ENCODE data around the gene UHRF1. TPM values are rescaled to one million over a fixed set of nuclear protein-coding genes. Genes with fewer than 3 reads are reported as not detected.

UHRF1 gene
- total and polyA plus RNA-seq, 2 of the 13 experiments (the other 11 are each of a cell fraction or from before 2014, with no cell fraction given): 6.8 to 78.4 TPM

- TF ChIP-seq HIC2 (CRISPR knock-in tag; IDR thresholded peaks at IDR 0.05; ENCODE audit: low read depth) (peak; percentile 60; the same call in 1 of the 2 replicates), ZBTB2 (CRISPR knock-in tag; IDR thresholded peaks at IDR 0.05; ENCODE audit: low read depth) (0 out of 2 replicates have a peak, but pooled peaks have one; percentile 35), ZNF460 (CRISPR knock-in tag; IDR thresholded peaks at IDR 0.05; ENCODE audit: borderline replicate concordance) (no peak), CREM (IDR thresholded peaks at IDR 0.05) (0 out of 2 replicates have a peak, but pooled peaks have one; percentile 28), CREM (CRISPR knock-in tag; IDR thresholded peaks at IDR 0.05) (no peak), PHF21A (CRISPR knock-in tag; IDR thresholded peaks at IDR 0.05) (0 out of 2 replicates have a peak, but pooled peaks have one; percentile 6), ZNF691 (CRISPR knock-in tag; IDR thresholded peaks at IDR 0.05; ENCODE audit: borderline replicate concordance, low read depth) (no peak), KLF11 (CRISPR knock-in tag; IDR thresholded peaks at IDR 0.05) (no peak), SPEN (CRISPR knock-in tag; IDR thresholded peaks at IDR 0.05; ENCODE audit: low read depth) (peak; percentile 70), ZFX (CRISPR knock-in tag; IDR thresholded peaks at IDR 0.05; ENCODE audit: low read depth) (peak; percentile 63; the same call in 1 of the 2 replicates), NCOA5 (CRISPR knock-in tag; IDR thresholded peaks at IDR 0.05) (no peak), SIX1 (CRISPR knock-in tag; IDR thresholded peaks at IDR 0.05; ENCODE audit: borderline replicate concordance) (no peak), ZC3H4 (CRISPR knock-in tag; IDR thresholded peaks at IDR 0.05; ENCODE audit: borderline replicate concordance) (peak; percentile 29; the same call in 1 of the 2 replicates), NR2F2 (IDR thresholded peaks at IDR 0.05; ENCODE audit: borderline replicate concordance, low read depth) (0 out of 2 replicates have a peak, but pooled peaks have one; percentile 12), RCOR2 (CRISPR knock-in tag; IDR thresholded peaks at IDR 0.05) (0 out of 2 replicates have a peak, but pooled peaks have one; percentile 29), ZNF326 (CRISPR knock-in tag; IDR thresholded peaks at IDR 0.05; ENCODE audit: borderline replicate concordance) (no peak), ZNF549 (CRISPR knock-in tag; IDR thresholded peaks at IDR 0.05) (no peak), RNF2 (conservative IDR thresholded peaks at IDR 0.05; ENCODE audit: low read depth) (peak; percentile 6; the same call in 1 of the 2 replicates), SALL2 (CRISPR knock-in tag; IDR thresholded peaks at IDR 0.05) (no peak), ZNF337 (CRISPR knock-in tag; IDR thresholded peaks at IDR 0.05; ENCODE audit: borderline replicate concordance, low read depth) (no peak), ZNF264 (CRISPR knock-in tag; IDR thresholded peaks at IDR 0.05) (no peak)
- TF ChIP-seq, protein P1, sequence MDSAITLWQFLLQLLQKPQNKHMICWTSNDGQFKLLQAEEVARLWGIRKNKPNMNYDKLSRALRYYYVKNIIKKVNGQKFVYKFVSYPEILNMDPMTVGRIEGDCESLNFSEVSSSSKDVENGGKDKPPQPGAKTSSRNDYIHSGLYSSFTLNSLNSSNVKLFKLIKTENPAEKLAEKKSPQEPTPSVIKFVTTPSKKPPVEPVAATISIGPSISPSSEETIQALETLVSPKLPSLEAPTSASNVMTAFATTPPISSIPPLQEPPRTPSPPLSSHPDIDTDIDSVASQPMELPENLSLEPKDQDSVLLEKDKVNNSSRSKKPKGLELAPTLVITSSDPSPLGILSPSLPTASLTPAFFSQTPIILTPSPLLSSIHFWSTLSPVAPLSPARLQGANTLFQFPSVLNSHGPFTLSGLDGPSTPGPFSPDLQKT (CRISPR knock-in tag; IDR thresholded peaks at IDR 0.05; ENCODE audit: borderline replicate concordance): no peak
Measured at GRCh38 chr19:4908781-4909155, 533 bp upstream of the UHRF1 start (continued).
